ENCODE measurements around the gene FAM98C.

The FAM98C gene

GRCh38 chr19:38402967-38403674 is at the start of gene FAM98C:
Gene FAM98C (plus strand): TSS chr19:38403093. CDS start chr19:38403154, 61 bp downstream.
- Histone ChIP-seq H3K9ac (ENCODE audit: low read length) (peak within 1 kb of the TSS; percentile 65), H3K4me1 (ENCODE audit: low read length) (peaks cover 7% of the 10 kb centered on the region; the same call in 1 of the 2 replicates), H3K4me3 (ENCODE audit: low read length) (peak within 1 kb of the TSS; percentile 82), H3K4me2 (ENCODE audit: low read length) (peak within 1 kb of the TSS; percentile 74), H3K36me3 (replicated peaks; ENCODE audit: low read depth, low read length) (peaks cover 22% of the 10 kb centered on the region), H3K9me3 (ENCODE audit: insufficient read depth, low read length) (no peaks in the 10 kb centered on the region), H2AFZ (ENCODE audit: low read depth, low read length) (peak within 1 kb of the TSS; percentile 59), H3K27ac (ENCODE audit: low read length) (peak within 1 kb of the TSS; percentile 37), H4K20me1 (ENCODE audit: insufficient read depth, low read length) (no peaks in the 10 kb centered on the region), H3K79me2 (ENCODE audit: low read length) (peaks cover 5% of the 10 kb centered on the region; the same call in 1 of the 2 replicates), H3K27me3 (ENCODE audit: low read depth, low read length) (no peaks in the 10 kb centered on the region)
- TF ChIP-seq EZH2phosphoT487 (IDR thresholded peaks at IDR 0.05; ENCODE audit: low read depth) (no peak), CTCF (IDR thresholded peaks at IDR 0.05; ENCODE audit: low read depth, low read length) (peak; percentile 96)

- Histone ChIP-seq H3K4me1 (ENCODE audit: low read length) (no peaks in the 10 kb centered on the region), H3K27ac (ENCODE audit: low read length) (no peak overlapping the region), H3K36me3 (replicated peaks; ENCODE audit: low read depth, low read length) (no peaks in the 10 kb centered on the region), H3K9me3 (ENCODE audit: insufficient read depth, low read length) (no peaks in the 10 kb centered on the region), H3K79me2 (ENCODE audit: low read length) (no peaks in the 10 kb centered on the region), H4K20me1 (ENCODE audit: insufficient read depth, low read length) (no peaks in the 10 kb centered on the region), H3K4me3 (ENCODE audit: low read length) (no peak overlapping the region), H3K27me3 (ENCODE audit: low read depth, low read length) (peaks cover 7% of the 10 kb centered on the region), H3K4me2 (ENCODE audit: low read length) (no peak overlapping the region), H2AFZ (ENCODE audit: low read depth, low read length) (no peak overlapping the region), H3K9ac (ENCODE audit: low read length) (no peak overlapping the region)
- TF ChIP-seq EZH2phosphoT487 (IDR thresholded peaks at IDR 0.05; ENCODE audit: low read depth) (no peak), CTCF (IDR thresholded peaks at IDR 0.05; ENCODE audit: low read depth, low read length) (no peak)
These were observed 46.9 kb upstream of the FAM98C start for GRCh38 chr19:38355728-38356725.

GRCh38 chr19:38358071-38358470 is 44.8 kb upstream of the FAM98C start:
- Histone ChIP-seq H3K27ac (ENCODE audit: low read length) (no peak overlapping the region), H3K4me2 (ENCODE audit: low read length) (no peak overlapping the region), H3K9me3 (ENCODE audit: insufficient read depth, low read length) (no peaks in the 10 kb centered on the region; the same call in 1 of the 2 replicates), H3K27me3 (ENCODE audit: low read depth, low read length) (peaks cover 7% of the 10 kb centered on the region), H3K79me2 (ENCODE audit: low read length) (no peaks in the 10 kb centered on the region), H3K4me1 (ENCODE audit: low read length) (no peaks in the 10 kb centered on the region), H2AFZ (ENCODE audit: low read depth, low read length) (no peak overlapping the region), H3K4me3 (ENCODE audit: low read length) (no peak overlapping the region), H3K9ac (ENCODE audit: low read length) (no peak overlapping the region), H4K20me1 (ENCODE audit: insufficient read depth, low read length) (no peaks in the 10 kb centered on the region), H3K36me3 (replicated peaks; ENCODE audit: low read depth, low read length) (no peaks in the 10 kb centered on the region)
- TF ChIP-seq EZH2phosphoT487 (IDR thresholded peaks at IDR 0.05; ENCODE audit: low read depth) (no peak), CTCF (IDR thresholded peaks at IDR 0.05; ENCODE audit: low read depth, low read length) (no peak)

Measured in OCI-LY3 (cell line).